Trophoblast cell (in vitro differentiated cells and primary cell): Measurements from ENCODE around the gene HNF4A.

Experiments
- DNase-seq, 2 donors: peaks; one replicate each; pipeline ENCODE4 v3.0.0-alpha.2; 2016
- H2AFZ ChIP-seq: 2 replicates; pipeline ENCODE4 v1.6.1; 2013; ENCODE audit warnings: low read length, moderate library complexity, mild to moderate bottlenecking; ENCODE audit not compliant: insufficient read depth, poor library complexity
- H2AK5ac ChIP-seq: 2 replicates; pipeline ENCODE4 v1.6.1; 2013; ENCODE audit warnings: mild to moderate bottlenecking, low read length
- H2BK120ac ChIP-seq: 2 replicates; pipeline ENCODE4 v1.6.1; 2013; ENCODE audit warnings: low read length, mild to moderate bottlenecking, moderate library complexity; ENCODE audit not compliant: insufficient read depth, poor library complexity
- H2BK12ac ChIP-seq: 2 replicates; pipeline ENCODE4 v1.6.1; 2013; ENCODE audit warnings: mild to moderate bottlenecking, low read length, moderate library complexity
- H2BK5ac ChIP-seq: 2 replicates; pipeline ENCODE4 v1.6.1; 2013; ENCODE audit warnings: low read length, low read depth, moderate library complexity, mild to moderate bottlenecking; ENCODE audit not compliant: poor library complexity
- H3K14ac ChIP-seq: 2 replicates; pipeline ENCODE4 v1.6.1; 2013; ENCODE audit warnings: mild to moderate bottlenecking, low read length
- H3K18ac ChIP-seq: 2 replicates; pipeline ENCODE4 v1.6.1; 2013; ENCODE audit warnings: mild to moderate bottlenecking, low read length
- H3K23ac ChIP-seq: 2 replicates; pipeline ENCODE4 v1.6.1; 2013; ENCODE audit warnings: low read length
- H3K27ac ChIP-seq: 2 replicates; pipeline ENCODE4 v1.5.1; 2013; ENCODE audit warnings: low read depth, mild to moderate bottlenecking, inconsistent platforms, low read length, moderate library complexity
- H3K27me3 ChIP-seq: 2 replicates; pipeline ENCODE4 v1.6.1; 2013; ENCODE audit warnings: inconsistent platforms, mild to moderate bottlenecking, low read length, moderate library complexity; ENCODE audit not compliant: insufficient read depth
- H3K36me3 ChIP-seq, 2 experiments: 1 replicate in 1 of 2; 2 replicates in 1 of 2; pipeline ENCODE4 v1.6.1; 2013; ENCODE audit warnings: low read length in 2 of 2, mild to moderate bottlenecking in 2 of 2, moderate library complexity in 1 of 2; ENCODE audit not compliant: insufficient read depth in 2 of 2, control insufficient read depth in 1 of 2
- H3K4ac ChIP-seq: 2 replicates; pipeline ENCODE4 v1.6.1; 2013; ENCODE audit warnings: low read depth, mild to moderate bottlenecking, low read length, moderate library complexity
- H3K4me1 ChIP-seq, 2 experiments: 1 replicate in 1 of 2; 2 replicates in 1 of 2; pipeline ENCODE4 v1.6.1; 2013; ENCODE audit warnings: low read length in 2 of 2, mild to moderate bottlenecking in 2 of 2, moderate library complexity in 1 of 2; ENCODE audit not compliant: insufficient read depth in 2 of 2, control insufficient read depth in 1 of 2
- H3K4me2 ChIP-seq: 2 replicates; pipeline ENCODE4 v1.6.1; 2013; ENCODE audit warnings: inconsistent platforms, mild to moderate bottlenecking, low read length, moderate library complexity
- H3K4me3 ChIP-seq: 2 replicates; pipeline ENCODE4 v1.5.1; 2013; ENCODE audit warnings: mild to moderate bottlenecking, low read depth, low read length, inconsistent platforms
- H3K79me1 ChIP-seq: one replicate; pipeline ENCODE4 v1.6.1; 2013; ENCODE audit warnings: low read length
- H3K79me2 ChIP-seq: 2 replicates; pipeline ENCODE4 v1.6.1; 2013; ENCODE audit warnings: low read length, mild to moderate bottlenecking; ENCODE audit not compliant: control insufficient read depth, insufficient read depth, poor library complexity
- H3K9ac ChIP-seq: 2 replicates; pipeline ENCODE4 v1.6.1; 2013; ENCODE audit warnings: mild to moderate bottlenecking, low read length
- H3K9me3 ChIP-seq: 2 replicates; pipeline ENCODE4 v1.6.1; 2013; ENCODE audit warnings: low read depth, mild to moderate bottlenecking, control low read depth, inconsistent platforms, low read length; ENCODE audit not compliant: insufficient read depth
- H4K12ac ChIP-seq: 2 replicates; pipeline ENCODE4 v1.6.1; 2013; ENCODE audit warnings: low read depth, mild to moderate bottlenecking, low read length, moderate library complexity
- H4K8ac ChIP-seq: 2 replicates; pipeline ENCODE4 v1.6.1; 2013; ENCODE audit warnings: low read depth, mild to moderate bottlenecking, low read length, moderate library complexity
- H4K91ac ChIP-seq: one replicate; pipeline ENCODE4 v1.6.1; 2013; ENCODE audit warnings: low read depth, mild to moderate bottlenecking, low read length, moderate library complexity
- WGBS: extraction: QIAGEN DNeasy Blood & Tissue Kit; methylation state at CpG from one replicate; pipeline ENCODE4 v1.1.7; 2013; ENCODE audit warnings: missing lambda C conversion rate; ENCODE audit not compliant: insufficient read length, insufficient coverage; ENCODE audit errors: extremely low coverage; 5-methylcytosine and 5-hydroxymethylcytosine counted together

HNF4A gene

DNA sequence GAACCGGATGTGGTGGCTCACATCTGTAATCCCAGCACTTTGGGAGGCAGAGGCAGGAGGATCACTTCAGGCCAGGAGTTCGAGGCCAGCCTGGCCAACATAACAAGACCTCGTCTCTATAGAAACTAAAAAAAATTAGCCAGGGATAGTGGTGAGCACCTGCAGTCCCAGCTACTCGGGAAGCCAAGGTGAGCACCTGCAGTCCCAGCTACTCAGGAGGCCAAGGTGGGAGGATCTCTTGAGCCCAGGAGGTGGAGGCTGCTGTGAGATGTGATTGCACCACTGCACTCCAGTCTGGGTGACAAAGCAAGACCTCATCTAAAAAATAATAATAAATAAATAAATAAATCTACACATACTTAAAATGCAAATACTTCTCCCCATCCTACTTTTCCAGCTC lies 65.0 kb downstream of the HNF4A start:
- Histone ChIP-seq H3K36me3 (no peaks in the 10 kb centered on the region), H3K79me2 (no peaks in the 10 kb centered on the region), H3K18ac (no peak overlapping the region), H3K4me3 (no peak overlapping the region), H3K4me2 (no peak overlapping the region), H3K4me1 (no peaks in the 10 kb centered on the region), H4K91ac (no peak overlapping the region), H3K4ac (no peak overlapping the region), H4K12ac (no peak overlapping the region), H4K8ac (no peak overlapping the region), H2BK12ac (no peak overlapping the region), H2AK5ac (no peak overlapping the region), H2AFZ (no peak overlapping the region), H3K9me3 (no peaks in the 10 kb centered on the region), H3K27me3 (no peaks in the 10 kb centered on the region), H2BK120ac (no peak overlapping the region), H3K79me1 (no peaks in the 10 kb centered on the region), H3K14ac (no peak overlapping the region), H2BK5ac (no peak overlapping the region), H3K9ac (no peak overlapping the region), H3K23ac (no peak overlapping the region), H3K27ac (no peak overlapping the region)
- no CpG with 5 or more reads among the region's 4 CpGs for WGBS
- no peak for DNase-seq

DNA sequence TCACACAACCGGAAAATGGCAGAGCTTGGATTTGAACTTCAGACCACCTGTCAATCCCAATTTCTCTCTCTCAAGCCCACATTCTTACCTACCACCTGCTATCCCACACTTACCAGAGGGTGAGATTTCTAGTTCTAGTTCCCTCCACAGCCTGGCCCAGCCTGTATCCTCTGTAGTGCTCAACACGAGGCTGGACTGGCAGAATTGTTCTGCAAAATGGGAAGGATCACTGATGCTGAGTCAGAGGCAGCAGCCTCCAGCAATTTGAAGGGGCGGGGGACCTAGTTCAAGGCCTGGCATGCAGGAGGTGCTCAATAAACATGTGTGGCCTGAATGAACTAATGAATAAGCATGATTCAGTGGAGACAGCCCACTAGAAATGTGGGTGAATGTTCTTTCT lies 66.6 kb downstream of the HNF4A start:
- Histone ChIP-seq H2AK5ac (no peak overlapping the region), H3K4me1 (no peaks in the 10 kb centered on the region), H2BK12ac (no peak overlapping the region), H3K4me3 (no peak overlapping the region), H3K14ac (no peak overlapping the region), H2BK120ac (no peak overlapping the region), H3K18ac (no peak overlapping the region), H3K9me3 (no peaks in the 10 kb centered on the region), H3K27ac (no peak overlapping the region), H4K12ac (no peak overlapping the region), H3K79me2 (no peaks in the 10 kb centered on the region), H3K23ac (no peak overlapping the region), H3K36me3 (no peaks in the 10 kb centered on the region), H3K4ac (no peak overlapping the region), H3K4me2 (no peak overlapping the region), H3K27me3 (no peaks in the 10 kb centered on the region), H2AFZ (no peak overlapping the region), H3K79me1 (no peaks in the 10 kb centered on the region), H2BK5ac (no peak overlapping the region), H4K8ac (no peak overlapping the region), H3K9ac (no peak overlapping the region), H4K91ac (no peak overlapping the region)
- no CpG with 5 or more reads among the region's 3 CpGs for WGBS
- DNase-seq = no peak

DNA sequence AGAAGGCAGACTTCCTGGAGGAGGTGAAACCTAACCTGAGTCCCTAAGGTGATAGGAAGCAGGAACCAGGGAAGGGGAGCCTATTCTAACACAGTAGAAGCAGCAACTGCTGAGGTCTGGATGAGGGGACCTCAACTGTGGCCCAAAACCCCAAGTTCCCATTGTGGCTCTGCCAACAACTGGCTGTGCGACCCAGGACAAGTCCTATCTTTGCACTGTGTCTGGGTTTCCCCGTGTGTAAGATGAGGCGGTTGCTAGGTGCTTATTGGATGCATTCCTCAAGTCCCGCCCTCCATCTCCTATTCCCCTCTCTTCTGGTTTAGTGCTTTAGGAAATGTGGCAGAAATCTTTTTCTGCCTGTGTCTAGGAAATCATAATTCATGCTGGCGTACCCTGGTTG lies 68.0 kb downstream of the HNF4A start:
- H2BK5ac ChIP-seq = no peak overlapping the region
- no peak overlapping the region for H2BK12ac ChIP-seq
- H2BK120ac ChIP-seq = no peak overlapping the region
- H3K23ac ChIP-seq = no peak overlapping the region
- no peak overlapping the region for H3K4me2 ChIP-seq
- no peak overlapping the region for H3K14ac ChIP-seq
- no peak overlapping the region for H3K27ac ChIP-seq
- H3K18ac ChIP-seq = no peak overlapping the region
- DNase-seq = no peak
- no peak overlapping the region for H3K4ac ChIP-seq
- H3K79me2 ChIP-seq = no peaks in the 10 kb centered on the region
- WGBS = no CpG with 5 or more reads among the region's 5 CpGs
- no peak overlapping the region for H4K12ac ChIP-seq
- no peak overlapping the region for H3K9ac ChIP-seq
- no peak overlapping the region for H2AK5ac ChIP-seq
- H4K8ac ChIP-seq = no peak overlapping the region
- no peak overlapping the region for H2AFZ ChIP-seq
- no peak overlapping the region for H3K4me3 ChIP-seq
- H3K36me3 ChIP-seq = no peaks in the 10 kb centered on the region
- no peaks in the 10 kb centered on the region for H3K27me3 ChIP-seq
- no peaks in the 10 kb centered on the region for H3K4me1 ChIP-seq
- no peak overlapping the region for H4K91ac ChIP-seq
- H3K79me1 ChIP-seq = no peaks in the 10 kb centered on the region
- no peaks in the 10 kb centered on the region for H3K9me3 ChIP-seq

DNA sequence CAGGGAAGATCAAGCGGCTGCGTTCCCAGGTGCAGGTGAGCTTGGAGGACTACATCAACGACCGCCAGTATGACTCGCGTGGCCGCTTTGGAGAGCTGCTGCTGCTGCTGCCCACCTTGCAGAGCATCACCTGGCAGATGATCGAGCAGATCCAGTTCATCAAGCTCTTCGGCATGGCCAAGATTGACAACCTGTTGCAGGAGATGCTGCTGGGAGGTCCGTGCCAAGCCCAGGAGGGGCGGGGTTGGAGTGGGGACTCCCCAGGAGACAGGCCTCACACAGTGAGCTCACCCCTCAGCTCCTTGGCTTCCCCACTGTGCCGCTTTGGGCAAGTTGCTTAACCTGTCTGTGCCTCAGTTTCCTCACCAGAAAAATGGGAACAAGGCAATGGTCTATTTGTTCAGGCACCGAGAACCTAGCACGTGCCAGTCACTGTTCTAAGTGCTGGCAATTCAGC lies 68.6 kb downstream of the HNF4A start:
- H3K4me3 ChIP-seq = no peak overlapping the region
- H4K8ac ChIP-seq = no peak overlapping the region
- no peaks in the 10 kb centered on the region for H3K27me3 ChIP-seq
- no peak overlapping the region for H2BK120ac ChIP-seq
- DNase-seq = no peak
- H3K27ac ChIP-seq = no peak overlapping the region
- no peak overlapping the region for H3K23ac ChIP-seq
- no peak overlapping the region for H4K91ac ChIP-seq
- no peak overlapping the region for H3K18ac ChIP-seq
- H3K4me2 ChIP-seq = no peak overlapping the region
- H3K14ac ChIP-seq = no peak overlapping the region
- no peaks in the 10 kb centered on the region for H3K4me1 ChIP-seq
- no peak overlapping the region for H3K9ac ChIP-seq
- H2AK5ac ChIP-seq = no peak overlapping the region
- H3K79me1 ChIP-seq = no peaks in the 10 kb centered on the region
- no peak overlapping the region for H2BK12ac ChIP-seq
- H3K9me3 ChIP-seq = no peaks in the 10 kb centered on the region
- H2AFZ ChIP-seq = no peak overlapping the region
- H3K79me2 ChIP-seq = no peaks in the 10 kb centered on the region
- H4K12ac ChIP-seq = no peak overlapping the region
- no peaks in the 10 kb centered on the region for H3K36me3 ChIP-seq
- no CpG with 5 or more reads among the region's 14 CpGs for WGBS
- H2BK5ac ChIP-seq = no peak overlapping the region
- no peak overlapping the region for H3K4ac ChIP-seq
